Activated CD8-positive, alpha-beta memory T cell treated with anti-CD3 and anti-CD28 coated beads, Interleukin-2, amount 10 ng/mL, durations not matched to agents 7 days and 5 days (primary cell): Measurements from ENCODE around the gene GPR179. TPM values are rescaled to one million over a fixed set of nuclear protein-coding genes. Genes with fewer than 3 reads are reported as not detected.
"Not testable (repeated sequence)": the region's sequence is repeated elsewhere in the genome, so short reads cannot be mapped to it uniquely, and the experiment has no call there.

ENCODE experiments used
- ATAC-seq: fragments of 150-1000 bp; cut with Tn5 transposase; one replicate; pipeline ENCODE4 v1.10.0; 2021; ENCODE audit warnings: moderate library complexity
- CTCF ChIA-PET: fragments of 350-600 bp; sonication (Branson Sonifier 250); formaldehyde crosslinking; loops from one replicate; lab custom pipeline; 2021; ENCODE audit warnings: antibody characterized with exemption; lab: Charles Lee
- DNase-seq: peaks from one replicate; pipeline ENCODE4 v3.0.0-alpha.2; 2020
- H3K27ac Mint-ChIP-seq: one replicate; pipeline ENCODE4 v1.8.0; 2021; ENCODE audit warnings: mild to moderate bottlenecking, mixed read lengths
- H3K27me3 Mint-ChIP-seq: one replicate; pipeline ENCODE4 v1.8.0; 2021; ENCODE audit warnings: mixed read lengths
- H3K36me3 Mint-ChIP-seq: one replicate; pipeline ENCODE4 v1.8.0; 2021; ENCODE audit warnings: mild to moderate bottlenecking, mixed read lengths
- H3K4me1 Mint-ChIP-seq: one replicate; pipeline ENCODE4 v1.8.0; 2021; ENCODE audit warnings: mixed read lengths
- H3K4me3 Mint-ChIP-seq: one replicate; pipeline ENCODE4 v1.8.0; 2021; ENCODE audit warnings: mild to moderate bottlenecking, moderate library complexity, mixed read lengths
- H3K9me3 Mint-ChIP-seq: one replicate; pipeline ENCODE4 v1.8.0; 2022; ENCODE audit warnings: low read depth, mixed read lengths
- total RNA-seq, 2 experiments: library from RNA; stranded (reverse); gene quantifications; one replicate each; pipeline ENCODE4 v1.2.3, GENCODE V29; 2021

Gene GPR179
- total RNA-seq, 2 experiments from 2014 or later: 0.02 TPM; not detected in 1

DNA sequence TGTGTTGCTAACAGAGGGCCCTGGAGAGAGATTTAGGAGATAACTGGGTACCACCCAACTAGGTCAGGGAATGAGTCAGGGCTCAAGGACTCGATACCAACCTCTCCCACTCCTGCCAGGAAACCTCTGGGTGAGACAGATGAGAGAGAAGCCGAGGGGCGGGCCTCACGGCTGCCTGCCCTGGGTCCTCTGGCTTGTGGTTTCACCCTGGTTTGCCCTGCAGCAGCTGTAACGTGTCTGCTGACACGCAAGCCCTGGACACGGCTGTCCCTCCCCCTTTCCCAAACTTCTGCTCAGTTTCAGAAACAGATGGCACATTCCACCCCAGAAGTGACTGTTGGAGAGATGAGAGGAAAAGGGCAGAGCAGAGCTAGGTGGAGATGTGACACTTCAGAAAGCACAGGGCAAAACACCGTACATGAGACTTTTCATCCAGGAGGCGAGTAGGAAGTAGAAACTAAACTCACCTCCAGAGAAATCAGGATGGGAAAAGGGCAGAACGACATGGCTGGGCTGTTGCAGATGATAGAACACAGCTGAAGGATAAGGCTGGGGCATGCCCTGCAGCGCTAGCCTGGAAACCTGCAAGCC, 57.2 kb downstream of the GPR179 start:
- not testable (repeated sequence) for H3K27me3 Mint-ChIP-seq, H3K4me1 Mint-ChIP-seq, H3K36me3 Mint-ChIP-seq, H3K9me3 Mint-ChIP-seq
- peak; percentile 92 for ATAC-seq
- Mint-ChIP-seq H3K27ac (peak overlapping the region; percentile 78), H3K4me3 (peak overlapping the region; percentile 42)
- peak; percentile 51 for DNase-seq
- CTCF ChIA-PET: interaction anchor here (0.6 to 0.7 kb wide), 2 partner anchors 14 to 63 kb away, joined by 3 to 5 read pairs; no protein-coding TSS in a partner anchor

- H3K27ac Mint-ChIP-seq, CTCF ChIA-PET, H3K4me3 Mint-ChIP-seq, H3K36me3 Mint-ChIP-seq, H3K27me3 Mint-ChIP-seq, H3K4me1 Mint-ChIP-seq, ATAC-seq, H3K9me3 Mint-ChIP-seq, DNase-seq: not testable (repeated sequence)
Measured at GRCh38 chr17:38285994-38286393, 57.8 kb downstream of the GPR179 start.

Other genes starting within 250 kb of the GPR179 start
- not detected for gene TBC1D3E, start 216.0 kb downstream of the GPR179 start, total RNA-seq
- gene TBC1D3, start 151.4 kb downstream of the GPR179 start, total RNA-seq: 1 to 10 TPM; 2.6 to 3.7 TPM
- 10 to 100 TPM; 22.3 to 36.8 TPM for gene MRPL45, start 46.8 kb downstream of the GPR179 start, total RNA-seq
- 10 to 100 TPM; 16.2 to 16.8 TPM for gene SOCS7, start 7.9 kb upstream of the GPR179 start, total RNA-seq
- gene ARHGAP23, start 84.5 kb upstream of the GPR179 start, total RNA-seq: under 1 TPM in 1 of 2 experiments, not detected in 1; 0.40 TPM